HG03378 (cell line): ENCODE results near the gene EHD1.

ENCODE experiments used
- ATAC-seq: cut with Tn5 transposase; IDR thresholded peaks from one replicate; pipeline ENCODE4 v1.9.1; 2021; ENCODE audit warnings: mild to moderate bottlenecking, moderate library complexity; ENCODE audit not compliant: unreplicated experiment

The EHD1 gene

GRCh38 chr11:64878494-64879243 is at the start of gene EHD1:
TSS of gene EHD1 (minus strand) at chr11:64878621. CDS start at chr11:64878464, 157 bp downstream.
- peak; percentile 52 for ATAC-seq

DNA sequence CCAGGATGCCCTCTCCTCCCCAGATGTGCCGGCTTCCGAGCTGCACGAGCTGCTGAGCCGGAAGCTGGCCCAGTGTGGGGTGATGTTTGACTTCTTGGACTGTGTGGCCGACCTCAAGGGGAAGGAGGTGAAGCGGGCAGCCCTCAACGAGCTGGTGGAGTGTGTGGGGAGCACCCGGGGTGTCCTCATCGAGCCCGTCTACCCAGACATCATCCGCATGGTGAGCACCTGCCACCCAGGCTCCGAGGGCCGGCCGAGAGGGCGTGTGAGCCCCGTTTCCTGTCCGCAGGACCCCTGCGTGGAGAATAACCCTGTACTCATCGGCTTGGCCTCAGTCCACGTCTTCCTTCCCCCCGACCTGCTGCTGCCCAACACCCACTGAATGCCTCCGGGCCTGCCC is 48.3 kb upstream of the EHD1 start:
- ATAC-seq: no peak

- ATAC-seq: no peak
These were observed 47.4 kb upstream of the EHD1 start for GRCh38 chr11:64925536-64926436.

DNA sequence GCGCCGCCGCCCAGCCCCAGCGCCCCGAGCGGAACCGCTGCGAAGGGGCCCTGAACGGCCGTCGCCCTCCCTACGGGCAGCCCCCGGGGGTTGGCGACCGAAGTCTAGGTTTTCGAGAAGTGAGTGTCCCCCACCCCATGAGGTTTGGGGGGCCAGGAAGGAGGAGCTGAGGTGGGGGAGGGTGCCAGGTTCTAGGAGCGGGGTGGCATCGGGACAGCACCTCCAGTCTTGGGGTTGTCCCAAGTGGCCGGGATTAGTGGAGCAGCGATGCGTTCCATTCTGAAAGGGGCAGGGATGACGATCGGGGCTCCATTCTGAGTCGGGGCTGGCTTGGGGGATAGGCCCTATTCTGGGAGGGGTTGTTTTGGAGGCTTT is 46.5 kb upstream of the EHD1 start:
- ATAC-seq: no peak

GRCh38 chr11:64923944-64924909 is 45.8 kb upstream of the EHD1 start, which contains the start of gene PPP2R5B:
TSS of gene PPP2R5B (plus strand) at chr11:64924689. CDS start at chr11:64925735, 1,046 bp downstream.
- ATAC-seq: peak; percentile 73

- ATAC-seq: no peak
These were observed 44.8 kb upstream of the EHD1 start for GRCh38 chr11:64923151-64923661.

- no peak for ATAC-seq
These were observed 43.0 kb upstream of the EHD1 start for GRCh38 chr11:64921384-64921783.

- ATAC-seq: no peak
These were observed 41.7 kb upstream of the EHD1 start for GRCh38 chr11:64920124-64920523.

- ATAC-seq: no peak
These were observed 41.2 kb upstream of the EHD1 start for GRCh38 chr11:64919627-64920026.

GRCh38 chr11:64918017-64918416 is 39.6 kb upstream of the EHD1 start:
- ATAC-seq: no peak

GRCh38 chr11:64917663-64917995 is 39.2 kb upstream of the EHD1 start:
- no peak for ATAC-seq

DNA sequence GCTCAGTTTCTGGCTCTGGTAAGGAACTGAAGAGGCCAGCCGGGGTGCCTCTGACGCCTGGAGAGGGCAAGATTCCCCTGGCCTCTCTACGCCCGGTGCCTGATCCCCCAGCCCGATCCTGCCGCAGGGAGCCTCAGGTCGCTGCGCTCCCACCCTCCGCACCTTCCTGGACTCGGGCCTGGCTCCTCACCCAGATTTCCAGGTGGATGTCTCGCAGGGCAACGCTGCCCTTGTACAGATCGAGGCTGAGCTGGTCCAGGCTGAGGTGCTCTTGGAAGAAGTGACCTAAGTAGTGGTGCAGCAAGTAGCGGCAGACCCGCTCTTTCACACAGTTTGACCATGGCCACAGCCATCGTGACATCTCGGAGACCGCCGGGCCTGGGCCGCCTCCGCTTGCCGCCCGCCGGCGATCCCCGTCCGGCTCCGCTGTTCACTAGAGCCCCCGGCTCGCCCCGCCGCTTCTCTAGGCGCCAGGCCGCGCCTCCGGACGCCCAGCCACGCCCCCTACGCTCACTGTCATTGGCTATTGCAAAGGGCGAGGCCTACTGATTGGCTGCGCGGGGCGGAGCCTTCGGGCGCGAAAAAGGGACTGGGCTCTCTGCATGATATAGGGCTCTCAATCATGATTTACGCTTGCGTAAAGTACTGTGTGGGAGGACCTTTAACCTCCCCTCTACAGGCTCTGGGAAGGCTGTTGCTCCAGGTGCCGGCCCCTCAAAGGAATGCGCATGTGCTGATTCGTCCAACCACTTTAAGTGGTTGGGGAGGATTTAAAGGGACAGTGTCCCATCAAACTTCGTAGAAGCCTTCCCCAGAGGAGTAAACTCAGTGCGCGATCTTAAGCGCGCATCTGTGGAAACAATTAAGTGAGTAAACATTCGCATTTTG is 38.6 kb upstream of the EHD1 start, which contains the start of gene ATG2A:
TSS of gene ATG2A (minus strand) at position 435 of the 888 bp plus-strand sequence. CDS start at position 361, 74 bp downstream.
- ATAC-seq: peak; percentile 91

GRCh38 chr11:64916040-64916774 is 37.8 kb upstream of the EHD1 start:
- ATAC-seq: no peak

DNA sequence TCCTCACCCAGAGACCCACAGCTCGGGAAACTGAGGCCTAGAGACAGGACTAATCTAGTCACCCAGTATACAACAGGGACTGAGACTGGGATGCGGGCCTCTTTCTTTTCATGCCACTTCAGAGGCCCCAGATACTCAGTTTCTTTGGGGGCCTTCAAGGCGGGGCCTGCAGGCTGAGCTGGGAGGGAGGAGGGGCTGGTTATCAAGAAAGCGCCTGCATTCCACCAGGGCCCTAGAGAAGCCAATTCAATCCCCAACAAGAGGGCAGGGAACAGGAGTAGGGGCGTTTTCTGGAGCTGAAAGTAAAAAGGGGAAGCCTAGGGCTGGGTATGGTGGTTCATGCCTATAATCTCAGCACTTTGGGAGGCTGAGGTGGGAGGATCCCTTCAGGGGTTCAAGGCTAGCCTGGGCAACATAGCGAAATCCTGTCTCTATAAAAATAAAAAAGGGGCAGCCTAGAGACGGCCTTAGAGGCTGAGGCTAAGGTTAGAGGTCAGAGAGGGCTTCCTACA is 37.0 kb upstream of the EHD1 start:
- ATAC-seq: no peak

DNA sequence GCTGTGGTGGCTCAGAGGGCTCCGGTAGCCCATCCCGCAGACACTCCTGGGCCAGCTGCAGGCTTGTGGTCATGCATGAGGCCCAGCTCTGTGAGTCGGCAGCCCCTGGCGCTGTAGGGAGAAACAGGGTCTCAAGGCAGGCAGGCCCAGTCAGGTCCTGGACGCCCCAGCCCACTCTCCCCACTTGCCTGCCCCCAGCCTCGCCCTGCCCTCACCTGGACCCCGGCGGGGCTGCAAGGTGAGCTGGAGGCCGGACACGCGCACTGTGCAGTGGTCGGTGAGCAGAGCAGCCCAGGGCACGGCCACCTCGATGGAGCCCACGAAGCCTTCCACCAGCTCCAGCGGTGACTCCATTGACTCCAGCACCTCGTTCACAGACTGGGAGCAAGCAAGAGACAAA is 35.7 kb upstream of the EHD1 start:
- no peak for ATAC-seq

- ATAC-seq: no peak
These were observed 34.8 kb upstream of the EHD1 start for GRCh38 chr11:64913171-64913727.

DNA sequence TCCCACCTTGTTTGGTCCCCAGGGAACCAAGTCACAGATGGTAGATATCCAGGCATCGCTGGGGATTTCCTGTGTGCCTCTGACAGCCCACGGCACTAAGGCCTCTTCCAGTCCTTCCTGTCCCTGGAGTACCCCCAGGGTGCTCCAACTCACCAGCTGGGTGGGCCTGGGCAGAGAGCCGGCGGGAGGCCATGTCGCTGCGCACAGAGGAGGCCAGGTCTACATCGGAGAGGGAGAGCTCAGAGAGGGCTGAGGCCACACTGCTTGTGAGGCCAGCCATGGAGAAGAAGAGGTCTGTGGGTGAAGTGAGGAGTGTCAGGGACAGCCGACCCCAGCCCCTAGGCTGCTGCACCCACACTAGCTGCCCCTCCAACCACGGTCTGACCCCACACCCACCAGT is 33.3 kb upstream of the EHD1 start:
- ATAC-seq: no peak

DNA sequence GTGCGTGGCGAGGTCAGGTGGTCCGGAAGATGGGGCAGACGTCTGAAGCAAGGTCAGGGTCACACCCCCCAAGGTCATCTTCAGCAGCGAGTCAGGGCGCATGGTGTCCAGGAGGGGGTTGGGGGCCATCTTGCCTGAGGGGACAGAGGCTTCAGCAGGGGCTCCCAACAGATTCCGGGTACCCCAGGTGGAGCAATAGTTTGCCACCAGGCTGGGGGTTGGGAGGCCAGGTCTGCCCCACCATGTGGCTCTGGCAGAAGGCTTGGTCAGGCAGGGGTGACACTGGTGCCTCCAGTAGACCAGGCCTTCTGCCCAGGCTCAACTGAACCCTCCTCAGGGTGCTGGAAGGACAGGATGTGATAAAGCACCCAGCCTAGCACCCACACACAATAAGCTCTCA is 32.7 kb upstream of the EHD1 start:
- ATAC-seq: no peak
